GM12891 (cell line): ENCODE data around the gene CELSR1.

Experiments used
- POLR2A ChIP-seq: IDR thresholded peaks from 2 replicates; pipeline ENCODE4 v1.6.1; 2011; ENCODE audit warnings: low read depth, low read length, control low read depth
- POLR2AphosphoS5 ChIP-seq: IDR thresholded peaks from 2 replicates; pipeline ENCODE4 v1.6.1; 2011; ENCODE audit warnings: low read depth, low read length, control low read depth
- POU2F2 ChIP-seq: IDR thresholded peaks from 2 replicates; pipeline ENCODE4 v1.6.1; 2011; ENCODE audit warnings: low read depth, mild to moderate bottlenecking, control low read depth, low read length, moderate library complexity
- SPI1 ChIP-seq: IDR thresholded peaks from 2 replicates; pipeline ENCODE4 v1.6.1; 2011; ENCODE audit warnings: low read depth, low read length, control low read depth
- TAF1 ChIP-seq: IDR thresholded peaks from 2 replicates; pipeline ENCODE4 v1.6.1; 2011; ENCODE audit warnings: low read depth, low read length, control low read depth

DNA sequence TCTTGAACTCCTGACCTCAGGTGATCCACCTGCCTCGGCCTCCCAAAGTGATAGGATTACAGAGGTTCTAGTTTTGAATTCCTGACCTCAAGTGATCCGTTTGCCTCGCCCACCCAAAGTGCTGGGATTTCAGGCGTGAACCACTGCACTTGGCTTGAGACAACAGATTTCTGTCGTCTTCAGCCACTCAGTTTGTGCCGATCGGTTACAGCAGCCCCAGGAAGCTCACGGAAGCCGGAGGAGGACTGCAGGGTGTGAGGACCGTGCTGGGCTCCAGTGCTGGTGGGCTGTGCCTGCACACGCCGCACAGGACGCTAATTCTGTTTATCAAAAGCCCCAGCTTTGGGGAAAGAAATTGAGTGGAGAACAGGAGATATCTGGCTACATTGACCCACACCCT lies 82.0 kb downstream of the CELSR1 start:
- TF ChIP-seq POLR2A, result no peak
- TF ChIP-seq POLR2AphosphoS5, result no peak
- no peak for TF ChIP-seq TAF1
- TF ChIP-seq SPI1, result no peak
- TF ChIP-seq POU2F2, result no peak
